SK-N-MC (cell line): ENCODE measurements around the gene SRRT.

Experiments used
- EZH2 ChIP-seq: fragments of 200-600 bp; sonication (generic); IDR thresholded peaks from one replicate; pipeline ENCODE4 v1.6.1; 2017; ENCODE audit warnings: antibody characterized with exemption
- POLR2AphosphoS5 ChIP-seq: IDR thresholded peaks from 2 replicates; pipeline ENCODE4 v1.6.1; 2012; ENCODE audit warnings: mild to moderate bottlenecking, low read depth, low read length, borderline replicate concordance

- TF ChIP-seq EZH2 (no peak), POLR2AphosphoS5 (peak; percentile 89)
These were observed 38.7 kb upstream of the SRRT start for GRCh38 chr7:100835903-100836811.
